Activated CD8-positive, alpha-beta T cell treated with anti-CD3 and anti-CD28 coated beads for 36 hours (primary cell): ENCODE measurements around the gene MYO3B. TPM values are rescaled to one million over a fixed set of nuclear protein-coding genes. Genes with fewer than 3 reads are reported as not detected.

Experiments used
- ATAC-seq: fragments of 200-7000 bp; cut with Tn5 transposase; one replicate; pipeline ENCODE4 v1.10.0; 2021; ENCODE audit warnings: mild to moderate bottlenecking, moderate library complexity
- CTCF ChIA-PET: fragments of 350-600 bp; sonication (Branson Sonifier 250); formaldehyde crosslinking; loops from one replicate; lab custom pipeline; 2021; ENCODE audit warnings: antibody characterized with exemption; lab: Charles Lee
- POLR2A ChIA-PET: fragments of 350-600 bp; sonication (Branson Sonifier 250); formaldehyde crosslinking; loops from one replicate; lab custom pipeline; 2021; ENCODE audit warnings: antibody characterized with exemption; lab: Charles Lee
- DNase-seq: peaks from one replicate; pipeline ENCODE4 v3.0.0-alpha.2; 2020
- H3K27ac Mint-ChIP-seq: one replicate; pipeline ENCODE4 v1.8.0; 2021; ENCODE audit warnings: mild to moderate bottlenecking, mixed read lengths
- H3K27me3 Mint-ChIP-seq: one replicate; pipeline ENCODE4 v1.8.0; 2021; ENCODE audit warnings: mixed read lengths
- H3K36me3 Mint-ChIP-seq: one replicate; pipeline ENCODE4 v1.8.0; 2021; ENCODE audit warnings: low read depth, mixed read lengths
- H3K4me1 Mint-ChIP-seq: one replicate; pipeline ENCODE4 v1.8.0; 2021; ENCODE audit warnings: low read depth, mixed read lengths
- H3K4me3 Mint-ChIP-seq: one replicate; pipeline ENCODE4 v1.8.0; 2021; ENCODE audit warnings: mild to moderate bottlenecking, moderate library complexity, mixed read lengths
- H3K9me3 Mint-ChIP-seq: one replicate; pipeline ENCODE4 v1.8.0; 2021; ENCODE audit warnings: mixed read lengths
- intact Hi-C: fragments of 100-400 bp; cut with micrococcal nuclease; formaldehyde crosslinking; loops from one replicate; pipeline ENCODE4 v1.10.0; 2022
- total RNA-seq, 2 experiments: library from RNA; stranded (reverse); gene quantifications; one replicate each; pipeline ENCODE4 v1.2.3, GENCODE V29; 2021
- TF ChIP-seq, protein P1 (sequence below): fragments of 200-600 bp; IDR thresholded peaks from one replicate; pipeline ENCODE4 v1.8.0; 2022; ENCODE audit warnings: antibody characterized with exemption, mild to moderate bottlenecking

The MYO3B gene
- total RNA-seq, 2 experiments from 2014 or later = 0.09 to 0.20 TPM

DNA sequence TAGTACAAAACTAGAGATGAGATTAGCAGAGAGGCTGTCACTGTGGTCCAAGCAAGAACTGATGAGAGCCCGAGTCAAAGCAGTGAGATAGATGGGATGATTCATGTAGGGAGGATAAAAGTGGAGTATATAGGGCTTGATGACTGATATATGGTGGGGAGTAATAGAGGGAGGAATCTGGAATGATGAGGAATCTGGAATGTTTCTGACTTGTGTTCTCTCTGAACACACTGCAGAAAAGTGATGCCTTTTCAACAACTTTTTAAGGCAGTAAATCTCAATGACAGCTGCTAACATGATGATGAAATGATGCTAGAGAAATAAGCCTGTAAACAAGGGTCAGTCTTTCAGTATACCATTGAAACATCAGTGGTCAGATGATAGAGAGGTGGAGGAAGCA is 393.7 kb downstream of the MYO3B start:
- Mint-ChIP-seq H3K9me3 (no peaks in the 10 kb centered on the region), H3K4me3 (no peak overlapping the region), H3K4me1 (no peaks in the 10 kb centered on the region), H3K27me3 (peaks cover 14% of the 10 kb centered on the region), H3K36me3 (no peaks in the 10 kb centered on the region), H3K27ac (no peak overlapping the region)
- DNase-seq = no peak
- ChIA-PET POLR2A (no interaction called here), CTCF (no interaction called here)
- TF ChIP-seq, protein P1, sequence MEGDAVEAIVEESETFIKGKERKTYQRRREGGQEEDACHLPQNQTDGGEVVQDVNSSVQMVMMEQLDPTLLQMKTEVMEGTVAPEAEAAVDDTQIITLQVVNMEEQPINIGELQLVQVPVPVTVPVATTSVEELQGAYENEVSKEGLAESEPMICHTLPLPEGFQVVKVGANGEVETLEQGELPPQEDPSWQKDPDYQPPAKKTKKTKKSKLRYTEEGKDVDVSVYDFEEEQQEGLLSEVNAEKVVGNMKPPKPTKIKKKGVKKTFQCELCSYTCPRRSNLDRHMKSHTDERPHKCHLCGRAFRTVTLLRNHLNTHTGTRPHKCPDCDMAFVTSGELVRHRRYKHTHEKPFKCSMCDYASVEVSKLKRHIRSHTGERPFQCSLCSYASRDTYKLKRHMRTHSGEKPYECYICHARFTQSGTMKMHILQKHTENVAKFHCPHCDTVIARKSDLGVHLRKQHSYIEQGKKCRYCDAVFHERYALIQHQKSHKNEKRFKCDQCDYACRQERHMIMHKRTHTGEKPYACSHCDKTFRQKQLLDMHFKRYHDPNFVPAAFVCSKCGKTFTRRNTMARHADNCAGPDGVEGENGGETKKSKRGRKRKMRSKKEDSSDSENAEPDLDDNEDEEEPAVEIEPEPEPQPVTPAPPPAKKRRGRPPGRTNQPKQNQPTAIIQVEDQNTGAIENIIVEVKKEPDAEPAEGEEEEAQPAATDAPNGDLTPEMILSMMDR = no peak
- ATAC-seq = no peak
- intact Hi-C loops = no loop called here

DNA sequence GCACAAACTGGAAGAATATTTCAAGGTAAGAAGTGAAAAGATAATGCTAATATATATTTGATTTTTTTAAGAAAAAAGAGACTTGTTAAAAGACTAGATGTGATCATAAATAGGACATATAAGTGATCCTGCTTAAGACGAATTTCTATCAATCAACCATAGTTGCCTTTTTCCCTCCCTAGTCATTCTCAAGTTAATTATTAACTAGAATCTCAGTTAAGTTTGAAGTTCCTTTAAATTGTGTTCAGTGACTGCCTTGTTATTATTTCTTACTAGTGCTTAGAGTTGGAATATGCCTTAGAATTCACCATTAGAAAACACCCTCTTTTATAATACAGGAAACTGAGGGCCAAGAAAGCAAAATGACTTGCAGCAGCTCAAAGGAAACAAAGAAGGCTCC is 395.7 kb downstream of the MYO3B start:
- no peaks in the 10 kb centered on the region for H3K9me3 Mint-ChIP-seq
- intact Hi-C loops = no loop called here
- H3K36me3 Mint-ChIP-seq = no peaks in the 10 kb centered on the region
- peaks cover 14% of the 10 kb centered on the region for H3K27me3 Mint-ChIP-seq
- H3K4me3 Mint-ChIP-seq = no peak overlapping the region
- CTCF ChIA-PET = no interaction called here
- ATAC-seq (no peak), DNase-seq (no peak)
- no peak overlapping the region for H3K27ac Mint-ChIP-seq
- H3K4me1 Mint-ChIP-seq = no peaks in the 10 kb centered on the region
- POLR2A ChIA-PET = no interaction called here
- TF ChIP-seq, protein P1 = no peak

DNA sequence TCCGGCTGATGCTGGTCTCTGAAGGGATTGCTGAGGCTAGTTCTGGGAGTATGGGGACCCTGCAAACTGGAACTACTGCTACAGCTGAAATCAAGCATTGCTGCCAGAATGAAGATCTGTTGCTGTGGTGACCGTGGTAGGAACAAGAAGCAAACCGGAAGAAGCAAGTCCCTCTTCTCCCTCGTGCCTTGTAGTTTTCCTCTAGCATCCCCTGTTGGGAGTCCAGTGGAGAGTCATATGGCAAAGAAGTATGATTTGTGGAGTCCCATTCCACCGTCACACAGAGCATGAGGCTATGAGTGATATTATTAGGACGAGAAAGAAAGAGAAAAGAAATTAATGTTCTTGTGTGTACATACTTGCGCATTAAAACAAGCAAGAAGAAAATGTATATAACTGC is 398.3 kb downstream of the MYO3B start:
- Mint-ChIP-seq H3K27me3 (peaks cover 5% of the 10 kb centered on the region), H3K4me1 (no peaks in the 10 kb centered on the region), H3K4me3 (no peak overlapping the region), H3K36me3 (no peaks in the 10 kb centered on the region), H3K9me3 (no peaks in the 10 kb centered on the region), H3K27ac (no peak overlapping the region)
- TF ChIP-seq, protein P1 = no peak
- DNase-seq (no peak), ATAC-seq (no peak)
- CTCF ChIA-PET = no interaction called here
- POLR2A ChIA-PET = interaction anchor here (0.6 kb wide), 2 partner anchors 577 to 959 kb away, joined by 3 to 4 read pairs; no protein-coding TSS in a partner anchor
- intact Hi-C loops = no loop called here

DNA sequence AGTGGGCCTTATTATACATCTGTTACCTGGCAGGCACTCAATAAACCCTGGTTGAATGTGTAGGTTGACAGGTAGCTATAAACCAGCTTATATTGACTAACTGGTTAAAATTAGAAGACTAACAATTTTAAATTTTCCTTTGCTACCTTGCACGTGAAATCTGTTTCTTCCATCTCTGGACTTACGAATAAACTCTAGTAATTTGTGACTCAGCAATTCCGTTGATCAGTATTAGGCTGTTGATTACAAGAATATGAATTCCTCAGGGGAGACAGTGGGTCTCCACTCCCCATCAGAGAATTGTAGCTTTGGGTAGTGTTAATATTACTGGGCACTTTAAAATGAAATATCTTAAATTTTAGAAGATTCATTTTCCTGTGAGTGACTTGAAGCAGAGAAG is 399.4 kb downstream of the MYO3B start:
- intact Hi-C loops = no loop called here
- no peaks in the 10 kb centered on the region for H3K4me1 Mint-ChIP-seq
- DNase-seq (no peak), ATAC-seq (no peak)
- H3K4me3 Mint-ChIP-seq = no peak overlapping the region
- H3K27ac Mint-ChIP-seq = no peak overlapping the region
- H3K36me3 Mint-ChIP-seq = no peaks in the 10 kb centered on the region
- CTCF ChIA-PET = interaction anchor here (0.8 kb wide), 1 partner anchor 10 kb away, joined by 3 read pairs; no protein-coding TSS in a partner anchor
- TF ChIP-seq, protein P1 = no peak
- POLR2A ChIA-PET = no interaction called here
- H3K9me3 Mint-ChIP-seq = no peaks in the 10 kb centered on the region
- H3K27me3 Mint-ChIP-seq = no peaks in the 10 kb centered on the region

DNA sequence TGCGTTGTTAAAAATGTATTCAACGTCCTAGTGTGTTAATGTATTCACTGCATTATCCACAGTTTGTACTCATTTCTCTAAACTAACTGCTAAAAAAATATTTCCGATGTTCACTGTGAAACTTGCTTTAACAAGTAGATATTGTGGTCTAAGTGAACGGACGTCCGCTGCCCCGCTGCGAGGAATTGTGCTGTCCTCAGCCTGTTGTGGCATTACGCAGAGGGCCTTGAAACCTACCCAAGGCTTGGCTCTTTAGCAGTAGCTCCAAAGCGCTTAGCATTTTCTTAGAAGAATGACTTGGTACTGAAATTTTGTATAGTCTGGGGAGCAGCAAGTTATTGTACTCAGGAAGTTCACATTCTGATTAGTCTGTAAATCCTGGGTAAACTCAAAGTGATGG is 400.7 kb downstream of the MYO3B start:
- Mint-ChIP-seq H3K4me3 (no peak overlapping the region), H3K4me1 (no peaks in the 10 kb centered on the region), H3K27me3 (no peaks in the 10 kb centered on the region), H3K27ac (no peak overlapping the region), H3K36me3 (no peaks in the 10 kb centered on the region), H3K9me3 (no peaks in the 10 kb centered on the region)
- intact Hi-C loops = no loop called here
- ChIA-PET CTCF (interaction anchor here (0.6 kb wide), 1 partner anchor 169 kb away, joined by 4 read pairs; no protein-coding TSS in a partner anchor), POLR2A (no interaction called here)
- TF ChIP-seq, protein P1 = no peak
- DNase-seq (no peak), ATAC-seq (no peak)
